GM19324 (cell line): Measurements from ENCODE around the gene ANGPTL8.

Experiments used
- ATAC-seq: cut with Tn5 transposase; IDR thresholded peaks from one replicate; pipeline ENCODE4 v1.9.1; 2021; ENCODE audit warnings: mild to moderate bottlenecking, moderate library complexity; ENCODE audit not compliant: unreplicated experiment, low FRiP score

Gene ANGPTL8

DNA sequence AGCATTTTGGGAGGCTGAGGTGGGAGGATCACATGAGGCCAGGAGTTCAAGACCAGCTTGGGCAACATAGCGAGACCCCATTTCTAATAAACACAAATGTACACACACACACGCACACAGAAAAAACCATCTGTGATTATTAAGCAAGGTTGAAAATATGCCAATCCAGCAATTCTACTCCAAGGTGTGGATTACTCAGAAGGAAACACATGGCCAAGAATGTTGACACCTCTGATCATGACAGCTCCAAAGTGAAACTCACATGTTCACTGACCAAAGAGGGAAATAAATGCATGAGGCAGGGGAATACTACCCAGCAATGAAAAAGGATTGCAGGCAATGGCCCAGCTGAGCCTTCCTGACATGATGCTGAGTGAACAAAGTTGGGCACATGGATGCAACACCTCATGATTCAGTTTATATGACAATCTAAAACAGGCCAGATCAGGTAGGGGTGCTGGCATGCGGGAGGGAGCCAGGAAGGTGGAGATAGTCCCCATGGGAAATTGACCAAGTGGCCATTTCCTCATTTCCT is 18.5 kb downstream of the ANGPTL8 start:
- no peak for ATAC-seq

DNA sequence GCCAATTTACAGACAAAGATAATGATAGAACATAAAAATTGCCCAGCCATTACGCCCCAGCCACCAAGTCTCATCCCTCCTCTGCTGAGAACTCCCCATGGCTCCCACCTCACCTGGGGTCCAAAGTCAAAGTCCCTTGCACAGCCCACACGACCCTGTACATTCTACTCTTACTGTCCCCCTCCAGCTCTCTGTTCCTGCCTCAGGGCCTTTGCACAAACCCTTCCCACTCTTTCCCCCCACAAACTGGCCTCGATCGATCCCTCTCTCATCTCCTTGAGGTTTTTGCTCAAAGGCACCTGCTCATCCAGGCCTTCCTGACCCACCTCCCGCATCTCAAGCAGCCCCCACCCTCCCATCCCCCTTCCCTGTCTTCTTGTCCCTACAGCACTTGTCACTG is 21.6 kb downstream of the ANGPTL8 start:
- no peak for ATAC-seq

DNA sequence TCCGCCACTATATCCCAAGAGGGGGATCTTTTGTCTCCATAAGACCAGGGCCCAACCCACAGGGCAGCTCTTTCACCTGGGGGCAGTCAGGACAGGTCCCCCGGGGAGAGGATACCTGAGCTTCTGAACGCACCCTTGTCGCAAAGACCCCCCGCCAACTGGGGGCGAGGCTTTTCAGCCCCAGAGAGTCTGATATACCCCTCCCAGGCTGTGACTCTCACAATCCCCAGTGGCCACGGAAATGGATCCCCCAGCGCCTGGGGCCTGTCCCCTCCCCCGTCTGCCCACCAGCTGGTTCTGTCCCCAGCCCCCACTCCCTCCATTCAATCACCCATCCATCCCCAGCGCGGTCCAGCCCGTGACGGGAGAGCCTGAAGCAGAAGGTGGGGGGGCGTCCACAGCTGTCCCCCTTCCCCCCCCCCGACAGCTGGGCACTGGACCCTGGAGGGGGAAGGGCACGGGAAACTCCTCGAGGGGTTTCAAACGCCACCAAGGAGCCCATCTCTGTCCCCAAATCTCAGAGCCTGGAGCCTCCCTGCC is 22.1 kb downstream of the ANGPTL8 start:
- ATAC-seq: no peak

DNA sequence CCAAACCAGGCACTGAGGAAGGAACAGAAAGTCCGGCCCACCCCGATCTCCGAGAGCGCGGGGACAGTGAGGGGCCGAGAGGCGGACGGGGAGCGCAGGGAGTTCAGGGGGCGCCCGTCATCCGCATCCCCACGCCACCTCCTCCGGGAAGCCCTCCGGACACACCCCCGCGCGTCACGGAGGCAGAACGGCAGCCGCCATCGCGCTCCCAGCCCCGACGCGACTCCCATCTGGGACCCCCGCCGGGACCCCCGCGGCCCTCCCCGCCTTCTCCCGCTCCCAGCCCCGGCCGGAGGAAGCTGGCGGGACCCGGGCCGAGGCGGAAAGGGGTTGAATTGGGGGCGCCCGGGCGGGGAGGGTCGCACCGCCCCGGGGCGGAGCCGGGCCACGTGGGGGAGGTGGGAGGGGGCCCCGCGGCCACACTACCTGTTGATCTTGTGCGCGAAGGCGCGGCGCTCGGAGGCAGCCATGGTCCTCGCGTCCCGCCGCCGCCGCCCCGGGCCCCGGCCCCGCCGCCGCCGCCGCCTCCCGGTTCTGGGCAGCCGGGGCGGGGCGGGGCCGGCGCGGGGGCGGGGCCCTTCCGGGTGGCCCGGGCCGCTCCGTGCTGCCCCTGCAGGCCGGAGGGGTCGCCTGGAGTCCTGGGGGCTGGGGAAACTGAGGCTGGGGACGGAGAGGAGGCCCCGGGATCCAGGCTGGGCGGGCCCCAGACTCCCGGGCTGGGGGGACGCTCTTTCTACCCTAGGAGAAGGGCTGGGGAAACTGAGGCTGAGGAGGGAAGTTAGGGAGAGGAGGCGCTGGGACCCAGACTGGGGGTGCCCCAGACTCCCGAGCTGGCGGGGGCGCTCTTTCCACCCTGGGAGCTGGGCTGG is 22.8 kb downstream of the ANGPTL8 start, which contains the start of gene DOCK6:
Gene DOCK6 (minus strand): TSS at position 554 of the 869 bp plus-strand sequence. CDS start 84 bp downstream, at position 470.
- no peak for ATAC-seq

DNA sequence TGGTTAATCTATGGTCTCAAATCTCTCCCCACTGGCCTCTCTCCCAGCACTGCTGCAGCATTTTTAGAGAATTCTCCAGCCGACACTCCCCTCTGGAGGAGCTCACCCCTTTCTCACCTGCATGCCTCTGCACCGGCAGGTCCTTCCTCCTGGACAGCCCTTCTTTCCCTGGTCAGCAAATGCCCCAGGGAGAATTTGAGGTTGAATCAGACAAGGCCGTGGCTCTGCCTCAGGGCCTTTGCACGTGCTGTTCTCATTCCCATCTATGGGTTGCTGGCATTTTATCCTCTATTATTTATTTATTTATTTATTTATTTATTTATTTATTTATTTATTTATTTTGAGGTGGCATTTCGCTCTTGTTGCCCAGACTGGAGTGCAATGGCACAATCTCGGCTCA is 24.3 kb downstream of the ANGPTL8 start:
- no peak for ATAC-seq

DNA sequence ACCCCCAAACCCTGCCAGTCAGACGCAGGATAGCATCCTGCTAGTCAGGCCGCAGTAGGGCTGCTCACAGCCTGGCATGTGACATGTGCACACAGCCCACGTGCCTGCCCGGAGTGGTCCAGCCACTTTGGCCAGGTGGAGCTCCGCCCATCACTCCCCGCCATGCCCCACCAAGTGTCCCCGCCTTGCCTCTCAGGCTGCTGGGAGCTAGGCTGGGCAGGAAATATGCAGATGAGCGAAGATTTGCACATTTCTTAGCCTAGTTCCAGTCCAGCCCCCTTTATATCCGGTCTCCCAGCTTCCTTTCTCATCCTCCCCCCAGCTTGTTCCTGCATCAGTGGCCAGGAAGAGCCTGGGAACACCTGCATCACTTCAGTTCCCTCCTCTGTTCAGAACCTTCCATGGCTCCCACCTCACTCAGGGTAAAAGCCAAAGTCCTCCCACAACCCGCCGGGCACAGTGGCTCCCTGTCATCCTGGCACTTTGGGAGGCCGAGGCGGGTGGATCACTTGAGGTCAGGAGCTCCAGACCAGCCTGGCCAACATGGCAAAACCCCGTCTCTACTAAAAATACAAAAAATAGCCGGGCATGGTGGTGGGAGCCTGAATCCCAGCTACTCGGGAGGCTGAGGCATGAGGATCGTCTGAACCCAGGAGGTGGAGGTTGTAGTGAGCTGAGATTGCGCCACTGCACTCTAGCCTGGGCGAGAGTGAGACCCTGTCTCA is 25.2 kb downstream of the ANGPTL8 start:
- ATAC-seq: no peak

DNA sequence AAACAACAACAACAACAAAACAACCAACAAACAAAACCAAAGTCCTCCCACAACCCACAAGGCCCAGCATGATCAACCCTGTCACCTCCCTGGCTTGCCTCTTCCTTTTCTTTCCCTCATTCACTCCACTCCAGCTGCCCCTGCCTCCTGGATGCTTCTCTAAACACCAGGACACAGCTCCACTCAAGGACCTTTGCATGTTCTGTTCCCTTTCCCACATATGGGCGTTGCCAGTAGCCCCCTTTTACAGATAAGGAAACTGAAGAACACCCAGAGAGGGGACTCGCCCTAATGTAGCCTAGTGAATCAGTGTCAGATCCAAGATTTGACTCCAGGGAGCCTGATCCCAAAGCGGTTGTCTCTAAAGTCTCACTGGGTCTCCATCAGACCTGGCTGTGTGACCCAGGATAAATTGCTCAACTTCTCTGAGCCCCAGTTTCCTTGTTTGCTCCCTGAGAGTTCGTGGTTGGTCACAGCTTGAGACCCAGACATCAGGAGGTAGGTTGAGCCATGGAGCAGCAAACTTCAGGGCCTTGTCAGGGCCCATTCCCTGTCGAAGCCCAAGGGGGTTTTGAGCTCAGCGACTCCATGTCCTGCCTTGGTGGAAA is 25.9 kb downstream of the ANGPTL8 start:
- no peak for ATAC-seq

DNA sequence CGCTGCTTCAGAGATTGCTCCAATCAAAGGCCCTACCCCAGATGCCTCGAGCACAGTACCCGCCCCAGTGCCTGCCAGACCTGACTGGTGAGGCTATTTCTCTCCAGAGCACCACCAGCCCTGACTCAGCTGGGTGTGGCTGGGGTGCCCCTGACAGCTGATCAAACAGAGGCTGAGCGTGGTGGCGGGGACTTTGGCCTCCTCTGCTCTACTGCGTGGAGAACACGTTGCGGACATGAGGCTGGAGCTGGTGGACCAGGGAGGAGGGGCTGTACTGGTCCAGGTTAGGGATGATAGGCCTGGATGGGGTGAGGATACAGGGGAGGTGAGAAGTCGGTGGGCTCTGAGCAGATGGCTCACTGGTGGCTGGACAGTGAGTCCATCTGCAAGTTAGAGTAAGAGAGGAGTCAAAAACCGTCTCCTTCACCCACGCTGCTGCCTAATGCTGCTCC is 26.4 kb downstream of the ANGPTL8 start:
- no peak for ATAC-seq

DNA sequence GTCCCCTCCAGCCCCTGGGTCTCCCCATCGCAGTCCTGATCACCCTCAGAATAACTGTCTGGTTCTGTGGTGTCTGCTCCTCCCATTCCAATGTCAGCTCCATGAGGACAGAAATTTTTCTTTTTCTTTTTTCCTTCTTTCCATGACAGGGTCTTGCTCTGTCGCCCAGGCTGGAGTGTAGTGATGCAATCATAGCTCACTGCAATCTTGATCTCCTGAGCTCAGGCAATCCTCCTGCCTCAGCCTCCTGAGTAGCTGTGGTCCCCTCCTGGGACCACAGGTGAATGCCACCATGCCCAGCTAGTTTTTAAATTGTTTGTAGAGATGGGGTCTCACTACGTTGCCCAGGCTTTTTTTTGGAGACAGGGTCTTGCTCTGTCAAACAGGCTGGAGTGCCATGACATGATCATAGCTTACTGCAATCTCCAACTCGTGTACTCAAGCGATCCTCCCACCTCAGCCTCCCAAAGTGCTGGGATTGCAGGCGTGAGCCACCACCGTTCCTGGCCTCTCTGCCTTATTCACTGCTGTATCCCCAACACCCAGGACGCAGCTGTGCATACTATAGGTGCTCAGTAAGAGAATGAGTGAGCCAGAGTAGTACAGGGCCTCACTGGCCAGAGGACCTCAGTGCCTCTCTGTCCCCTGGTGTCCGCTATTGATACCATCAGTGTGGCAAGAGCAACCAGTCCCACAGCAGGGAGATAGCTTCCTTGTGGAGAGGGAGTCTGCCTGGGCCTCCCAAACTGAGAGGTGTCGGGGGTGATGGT is 28.1 kb downstream of the ANGPTL8 start:
- no peak for ATAC-seq

DNA sequence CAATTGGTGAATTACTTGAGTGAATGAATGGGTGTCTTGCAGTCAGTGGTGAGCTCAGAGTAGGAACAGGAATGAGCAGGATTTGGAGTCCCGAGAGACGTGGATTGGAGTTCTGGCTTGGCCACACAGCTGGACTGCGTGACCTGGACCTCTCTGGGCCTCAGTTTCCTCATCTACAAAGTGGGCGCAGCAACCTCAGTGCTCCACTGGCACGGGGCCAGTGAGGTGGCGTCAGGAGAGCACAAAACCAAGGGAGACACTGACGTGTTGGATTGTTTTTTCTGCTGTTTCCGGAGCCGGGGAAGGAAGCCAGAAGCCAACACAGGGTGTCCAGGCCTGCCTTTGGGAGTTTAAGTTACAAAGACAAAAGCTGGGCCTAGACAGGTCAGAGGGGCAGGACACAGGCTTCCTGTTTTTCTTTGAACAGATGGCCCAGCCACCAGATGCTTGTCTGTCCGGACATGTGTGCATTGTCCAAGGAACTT is 29.4 kb downstream of the ANGPTL8 start:
- ATAC-seq: no peak

DNA sequence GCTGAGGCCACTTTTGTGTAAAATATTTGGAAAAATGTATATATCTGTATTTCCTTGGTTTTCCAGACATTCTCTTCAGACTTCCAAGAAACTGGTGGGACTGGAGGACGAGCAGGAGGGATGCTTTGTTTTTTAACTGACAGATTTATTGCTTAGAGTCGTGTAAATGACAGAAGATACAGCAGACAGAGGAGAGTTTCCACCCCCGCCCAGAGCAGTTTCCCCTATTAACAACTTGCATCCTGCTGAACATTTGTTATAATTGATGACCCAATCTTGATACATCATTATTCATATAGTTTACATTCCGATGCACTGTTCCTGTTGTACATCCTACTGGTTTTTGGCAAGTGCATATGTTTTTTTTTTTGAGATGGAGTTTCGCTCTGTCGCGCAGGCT is 30.0 kb downstream of the ANGPTL8 start:
- ATAC-seq: no peak

DNA sequence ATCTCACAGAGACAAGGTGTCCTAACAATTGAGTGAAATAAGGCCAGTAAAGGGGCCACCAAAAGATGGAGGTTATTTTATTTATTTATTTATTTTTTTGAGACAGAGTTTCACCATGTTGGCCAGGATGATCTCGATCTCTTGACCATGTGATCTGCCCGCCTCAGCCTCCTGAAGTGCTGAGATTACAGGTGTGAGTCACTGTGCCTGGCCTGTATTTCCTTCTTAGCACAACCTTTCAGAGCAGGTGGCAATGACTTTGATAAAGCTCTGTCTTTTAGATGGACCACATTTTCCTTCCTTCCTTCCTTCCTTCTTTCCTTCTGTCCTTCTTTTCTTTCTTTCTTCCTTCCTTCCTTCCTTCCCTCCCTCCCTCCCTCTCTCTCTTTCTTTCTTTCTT is 33.9 kb downstream of the ANGPTL8 start:
- no peak for ATAC-seq

DNA sequence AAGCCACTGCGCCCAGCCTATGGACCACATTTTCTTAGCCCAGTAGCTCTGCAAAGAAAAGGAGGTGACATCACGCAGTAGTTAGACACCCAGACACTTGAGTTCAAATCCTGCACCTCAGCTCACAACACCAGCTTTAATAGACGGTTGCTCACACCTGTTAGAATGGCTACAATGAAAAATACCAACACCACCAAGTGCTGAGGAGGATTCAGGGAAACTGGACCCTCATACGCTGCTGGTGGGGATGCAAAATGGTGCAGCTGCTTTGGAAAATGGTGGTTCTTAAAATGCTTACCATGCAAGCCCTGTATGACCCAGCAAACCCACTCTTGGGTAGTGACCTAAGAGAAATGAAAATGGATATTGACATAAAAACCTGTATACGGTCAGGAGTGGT is 34.6 kb downstream of the ANGPTL8 start:
- no peak for ATAC-seq

DNA sequence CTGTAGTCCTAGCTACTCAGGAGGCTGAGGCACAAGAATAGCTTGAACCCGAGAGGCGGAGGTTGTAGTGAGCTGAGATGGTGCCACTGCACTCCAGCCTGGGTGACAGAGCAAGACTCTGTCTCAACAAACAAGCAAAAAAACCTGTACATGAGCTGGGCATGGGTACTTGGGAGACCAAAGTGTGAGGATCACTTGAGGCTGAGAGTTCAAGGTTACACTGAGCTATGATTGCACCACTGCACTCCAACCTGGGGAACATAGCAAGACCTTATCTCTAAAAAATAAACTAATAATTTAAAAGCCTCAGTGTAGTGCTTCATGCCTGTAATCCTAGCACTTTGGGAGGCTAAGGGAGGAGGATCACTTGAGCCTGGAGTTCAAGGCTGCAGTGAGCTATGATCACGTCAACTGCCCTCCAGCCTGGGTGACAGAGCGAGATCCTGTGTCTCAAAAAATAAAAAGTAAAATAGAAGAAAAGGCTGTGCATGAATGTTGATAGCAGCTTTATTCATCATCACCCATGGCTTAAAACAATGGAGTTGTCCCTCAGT is 35.2 kb downstream of the ANGPTL8 start:
- ATAC-seq: no peak

DNA sequence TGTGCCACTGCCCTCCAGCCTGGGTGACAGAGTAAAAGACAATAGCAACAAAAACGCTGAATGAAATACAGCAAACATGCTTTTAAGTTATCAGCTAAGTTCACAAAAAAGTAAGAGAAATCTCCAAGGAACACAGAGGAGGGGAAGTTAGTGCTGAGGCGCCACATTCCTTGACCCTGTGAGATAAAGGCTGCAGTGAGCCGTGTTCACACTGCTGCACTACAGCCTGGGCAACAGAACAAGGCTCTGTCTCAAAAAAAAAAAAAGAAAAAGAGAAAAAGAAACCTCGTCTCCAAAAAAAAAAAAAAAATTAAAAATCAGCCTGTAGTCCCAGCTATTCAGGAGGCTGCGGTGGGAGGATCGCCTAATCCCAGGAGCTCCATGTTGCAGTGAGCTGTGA is 39.3 kb downstream of the ANGPTL8 start:
- no peak for ATAC-seq

DNA sequence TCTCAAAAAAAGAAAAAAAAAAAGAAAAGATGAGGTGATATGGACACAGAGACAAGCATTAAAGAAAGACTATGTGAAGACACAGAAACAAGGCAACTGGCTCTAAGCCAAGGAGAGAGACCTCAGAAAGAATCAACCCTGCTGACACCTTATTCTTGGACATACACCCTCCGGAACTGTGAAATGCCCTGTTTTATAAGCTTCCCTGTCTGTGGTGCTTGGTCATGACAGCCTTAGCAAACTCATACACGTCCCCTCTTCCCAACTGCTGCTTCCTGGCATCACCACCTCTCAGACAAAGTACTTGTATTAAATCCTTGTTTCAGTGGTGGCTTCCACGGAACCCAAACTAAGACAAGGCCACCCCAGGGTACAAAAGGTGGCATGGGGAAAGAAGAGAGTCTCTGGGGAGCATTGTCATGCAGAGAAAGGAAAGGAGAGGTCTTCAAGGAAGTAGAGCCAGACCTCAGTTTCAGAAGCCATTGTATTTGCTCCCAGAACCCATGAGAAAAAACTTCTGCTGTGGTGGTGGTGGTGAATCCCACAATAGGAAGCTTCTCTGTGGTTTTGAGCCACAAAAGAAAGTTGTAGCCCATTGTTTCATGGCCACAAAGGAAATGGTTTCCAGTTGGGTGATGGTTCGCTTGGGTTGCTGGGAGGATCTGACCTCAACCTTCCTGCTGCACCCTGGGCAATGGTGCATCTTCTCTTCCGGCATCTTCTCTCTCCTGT is 40.3 kb downstream of the ANGPTL8 start:
- ATAC-seq: no peak

DNA sequence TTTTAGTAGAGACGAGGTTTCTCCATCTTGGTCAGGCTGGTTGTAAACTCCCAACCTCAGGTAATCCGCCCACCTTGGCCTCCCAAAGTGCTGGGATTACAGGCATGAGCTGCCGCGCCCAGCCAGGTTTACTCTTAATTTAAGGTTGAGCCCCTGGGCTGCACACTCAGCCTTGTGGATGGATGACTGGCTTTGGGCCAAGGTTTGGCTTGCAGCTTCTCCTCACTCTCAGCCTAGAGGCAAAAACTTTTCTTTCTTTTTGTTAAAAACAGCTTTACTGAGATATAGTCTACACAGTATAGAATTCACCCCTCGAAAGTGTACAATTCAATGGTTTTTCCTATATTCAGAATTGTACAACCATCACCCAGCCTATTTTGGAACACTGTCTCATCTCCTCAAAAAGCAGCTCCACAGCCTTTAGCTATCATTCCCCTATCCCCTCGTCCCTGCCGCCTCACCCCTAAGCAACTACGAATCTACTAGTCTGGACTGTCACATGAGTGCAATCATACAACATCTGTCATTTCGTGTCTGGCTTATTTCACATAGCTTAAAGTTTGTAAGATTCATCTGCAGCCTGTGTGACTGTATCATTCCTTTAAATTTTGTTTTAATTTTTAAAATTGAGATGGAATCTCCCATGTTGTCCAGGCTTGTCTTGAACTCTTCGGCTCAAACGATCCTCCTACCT is 42.1 kb downstream of the ANGPTL8 start:
- ATAC-seq: no peak

DNA sequence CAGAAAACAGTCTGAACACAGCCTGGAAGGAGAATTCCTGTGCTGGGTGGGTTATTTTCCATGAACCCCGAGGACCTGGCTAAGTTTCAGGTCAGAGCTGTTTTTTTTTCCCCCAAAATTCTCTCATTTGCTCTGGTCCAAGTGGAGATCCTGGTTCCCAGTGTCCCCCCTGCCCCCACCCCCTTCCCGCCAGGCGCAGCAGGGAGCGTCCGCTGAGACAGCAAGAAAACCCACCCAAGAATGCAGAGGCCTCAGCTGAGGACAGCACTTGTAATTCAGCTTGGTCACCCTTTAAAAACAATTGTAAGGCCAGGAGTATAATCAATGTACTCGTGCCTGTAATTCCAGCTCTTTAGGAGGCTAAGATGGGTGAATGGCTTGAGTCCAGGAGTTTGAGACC is 45.1 kb downstream of the ANGPTL8 start:
- no peak for ATAC-seq
